H1 (cell line): ENCODE measurements around the gene MFGE8. TPM values are rescaled to one million over a fixed set of nuclear protein-coding genes. Genes with fewer than 3 reads are reported as not detected.

Source experiments
- EGR1 ChIP-seq: IDR thresholded peaks from 2 replicates; pipeline ENCODE4 v1.6.1; 2011; ENCODE audit warnings: low read depth, low read length, borderline replicate concordance
- EP300 ChIP-seq, 2 experiments: IDR thresholded peaks; 1 replicate in 1 of 2; 2 replicates in 1 of 2; pipeline ENCODE4 v1.6.1; 2011 to 2012; ENCODE audit warnings: low read depth in 2 of 2, low read length in 2 of 2, mild to moderate bottlenecking in 2 of 2, borderline replicate concordance in 1 of 2, inconsistent platforms in 1 of 2, moderate library complexity in 1 of 2
- GTF2F1 ChIP-seq: IDR thresholded peaks from 2 replicates; pipeline ENCODE4 v1.6.1; 2012; ENCODE audit warnings: low read depth, low read length, improper control_type of control experiment, borderline replicate concordance
- SIRT6 ChIP-seq: IDR thresholded peaks from one replicate; pipeline ENCODE4 v1.7.1; 2012; ENCODE audit warnings: low read length, inconsistent platforms
- SP1 ChIP-seq: IDR thresholded peaks from 2 replicates; pipeline ENCODE4 v1.6.1; 2011; ENCODE audit warnings: low read depth, low read length
- SUZ12 ChIP-seq: fragments of 200-600 bp; sonication (generic); IDR thresholded peaks from 2 replicates; pipeline ENCODE4 v1.6.1; 2012; ENCODE audit warnings: mild to moderate bottlenecking, inconsistent platforms, low read length, moderate library complexity, mixed read lengths
- TAF1 ChIP-seq: IDR thresholded peaks from 2 replicates; pipeline ENCODE4 v1.6.1; 2011; ENCODE audit warnings: mild to moderate bottlenecking, low read depth, low read length
- polyA plus RNA-seq, 7 experiments: library from polyadenylated mRNA; depleted of rRNA in 3 of 7; stranded (reverse) in 5 of 7; unstranded in 2 of 7; fragments of >200 nt in 5 of 7; fragments of 200-250 nt in 2 of 7; gene quantifications; 1 replicate in 5 of 7; 2 replicates in 1 of 7; 4 replicates in 1 of 7; pipeline versions ENCODE4 v1.2.1 to v1.2.3, GENCODE V29; 2011 to 2013; ENCODE audit warnings: missing spikeins in 2 of 7, mixed read lengths in 2 of 7
- total RNA-seq: library from RNA; stranded (reverse); fragmentation: NEBNext Ultra II Directional; extraction: Animal tissue kit (Norgen Biotek cat#: 25700); gene quantifications from 2 replicates; pipeline ENCODE4 v1.2.1, GENCODE V29; 2021
- TF ChIP-seq, protein P1 (sequence below): fragments of 300-600 bp; sonication (generic); IDR thresholded peaks from 2 replicates; pipeline ENCODE4 v1.7.1; 2012; ENCODE audit warnings: low read length, moderate library complexity, mild to moderate bottlenecking, inconsistent platforms; ENCODE audit not compliant: insufficient replicate concordance
- TF ChIP-seq, protein P2 (sequence below): IDR thresholded peaks from 2 replicates; pipeline ENCODE4 v1.6.1; 2012; ENCODE audit warnings: inconsistent platforms

The MFGE8 gene
- total and polyA plus RNA-seq, 2 of the 8 experiments (the other 6 are each of a cell fraction or from before 2014, with no cell fraction given) = 1,237 to 2,117 TPM

DNA sequence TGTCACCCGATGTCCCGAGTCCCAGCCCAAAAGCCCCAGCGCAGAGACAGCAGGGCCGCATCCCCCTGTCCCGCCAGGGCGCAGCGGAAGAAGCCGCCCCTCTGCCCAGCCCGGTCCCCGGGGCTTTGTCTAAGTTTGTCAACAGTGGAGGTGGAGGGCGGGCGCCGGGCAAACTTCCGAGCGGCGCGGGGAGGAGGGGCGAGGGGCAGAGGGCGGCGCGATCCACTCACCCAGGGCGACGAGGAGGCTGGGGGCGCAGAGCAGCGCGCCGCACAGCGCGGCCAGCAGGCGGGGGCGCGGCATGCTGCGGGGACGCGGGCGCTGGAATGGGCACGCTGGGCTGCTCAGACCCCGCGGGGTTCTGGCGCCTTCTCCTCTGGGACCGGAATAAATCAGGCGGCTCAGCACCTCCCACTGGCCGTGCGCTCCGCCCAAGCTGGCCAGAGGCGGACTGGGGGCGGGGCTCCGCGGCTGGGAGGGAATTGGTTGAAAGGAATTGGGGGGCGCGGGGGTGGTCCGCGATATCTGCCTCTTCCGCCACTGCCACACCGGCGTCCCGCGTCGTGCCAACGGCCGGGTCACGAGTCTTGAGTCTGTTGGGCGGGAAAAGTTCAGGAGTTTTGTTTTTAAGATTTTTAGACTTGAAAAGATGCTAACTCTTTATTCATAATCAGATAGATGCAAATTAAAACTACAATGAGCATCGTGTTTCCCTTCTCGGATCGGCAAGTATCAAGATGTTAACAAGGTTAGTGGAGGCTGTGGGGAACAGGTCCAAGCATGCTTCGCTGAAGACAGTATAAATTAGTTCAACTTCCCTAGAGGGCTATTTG lies at the start of gene MFGE8 (continued):
- TF ChIP-seq, protein P1, sequence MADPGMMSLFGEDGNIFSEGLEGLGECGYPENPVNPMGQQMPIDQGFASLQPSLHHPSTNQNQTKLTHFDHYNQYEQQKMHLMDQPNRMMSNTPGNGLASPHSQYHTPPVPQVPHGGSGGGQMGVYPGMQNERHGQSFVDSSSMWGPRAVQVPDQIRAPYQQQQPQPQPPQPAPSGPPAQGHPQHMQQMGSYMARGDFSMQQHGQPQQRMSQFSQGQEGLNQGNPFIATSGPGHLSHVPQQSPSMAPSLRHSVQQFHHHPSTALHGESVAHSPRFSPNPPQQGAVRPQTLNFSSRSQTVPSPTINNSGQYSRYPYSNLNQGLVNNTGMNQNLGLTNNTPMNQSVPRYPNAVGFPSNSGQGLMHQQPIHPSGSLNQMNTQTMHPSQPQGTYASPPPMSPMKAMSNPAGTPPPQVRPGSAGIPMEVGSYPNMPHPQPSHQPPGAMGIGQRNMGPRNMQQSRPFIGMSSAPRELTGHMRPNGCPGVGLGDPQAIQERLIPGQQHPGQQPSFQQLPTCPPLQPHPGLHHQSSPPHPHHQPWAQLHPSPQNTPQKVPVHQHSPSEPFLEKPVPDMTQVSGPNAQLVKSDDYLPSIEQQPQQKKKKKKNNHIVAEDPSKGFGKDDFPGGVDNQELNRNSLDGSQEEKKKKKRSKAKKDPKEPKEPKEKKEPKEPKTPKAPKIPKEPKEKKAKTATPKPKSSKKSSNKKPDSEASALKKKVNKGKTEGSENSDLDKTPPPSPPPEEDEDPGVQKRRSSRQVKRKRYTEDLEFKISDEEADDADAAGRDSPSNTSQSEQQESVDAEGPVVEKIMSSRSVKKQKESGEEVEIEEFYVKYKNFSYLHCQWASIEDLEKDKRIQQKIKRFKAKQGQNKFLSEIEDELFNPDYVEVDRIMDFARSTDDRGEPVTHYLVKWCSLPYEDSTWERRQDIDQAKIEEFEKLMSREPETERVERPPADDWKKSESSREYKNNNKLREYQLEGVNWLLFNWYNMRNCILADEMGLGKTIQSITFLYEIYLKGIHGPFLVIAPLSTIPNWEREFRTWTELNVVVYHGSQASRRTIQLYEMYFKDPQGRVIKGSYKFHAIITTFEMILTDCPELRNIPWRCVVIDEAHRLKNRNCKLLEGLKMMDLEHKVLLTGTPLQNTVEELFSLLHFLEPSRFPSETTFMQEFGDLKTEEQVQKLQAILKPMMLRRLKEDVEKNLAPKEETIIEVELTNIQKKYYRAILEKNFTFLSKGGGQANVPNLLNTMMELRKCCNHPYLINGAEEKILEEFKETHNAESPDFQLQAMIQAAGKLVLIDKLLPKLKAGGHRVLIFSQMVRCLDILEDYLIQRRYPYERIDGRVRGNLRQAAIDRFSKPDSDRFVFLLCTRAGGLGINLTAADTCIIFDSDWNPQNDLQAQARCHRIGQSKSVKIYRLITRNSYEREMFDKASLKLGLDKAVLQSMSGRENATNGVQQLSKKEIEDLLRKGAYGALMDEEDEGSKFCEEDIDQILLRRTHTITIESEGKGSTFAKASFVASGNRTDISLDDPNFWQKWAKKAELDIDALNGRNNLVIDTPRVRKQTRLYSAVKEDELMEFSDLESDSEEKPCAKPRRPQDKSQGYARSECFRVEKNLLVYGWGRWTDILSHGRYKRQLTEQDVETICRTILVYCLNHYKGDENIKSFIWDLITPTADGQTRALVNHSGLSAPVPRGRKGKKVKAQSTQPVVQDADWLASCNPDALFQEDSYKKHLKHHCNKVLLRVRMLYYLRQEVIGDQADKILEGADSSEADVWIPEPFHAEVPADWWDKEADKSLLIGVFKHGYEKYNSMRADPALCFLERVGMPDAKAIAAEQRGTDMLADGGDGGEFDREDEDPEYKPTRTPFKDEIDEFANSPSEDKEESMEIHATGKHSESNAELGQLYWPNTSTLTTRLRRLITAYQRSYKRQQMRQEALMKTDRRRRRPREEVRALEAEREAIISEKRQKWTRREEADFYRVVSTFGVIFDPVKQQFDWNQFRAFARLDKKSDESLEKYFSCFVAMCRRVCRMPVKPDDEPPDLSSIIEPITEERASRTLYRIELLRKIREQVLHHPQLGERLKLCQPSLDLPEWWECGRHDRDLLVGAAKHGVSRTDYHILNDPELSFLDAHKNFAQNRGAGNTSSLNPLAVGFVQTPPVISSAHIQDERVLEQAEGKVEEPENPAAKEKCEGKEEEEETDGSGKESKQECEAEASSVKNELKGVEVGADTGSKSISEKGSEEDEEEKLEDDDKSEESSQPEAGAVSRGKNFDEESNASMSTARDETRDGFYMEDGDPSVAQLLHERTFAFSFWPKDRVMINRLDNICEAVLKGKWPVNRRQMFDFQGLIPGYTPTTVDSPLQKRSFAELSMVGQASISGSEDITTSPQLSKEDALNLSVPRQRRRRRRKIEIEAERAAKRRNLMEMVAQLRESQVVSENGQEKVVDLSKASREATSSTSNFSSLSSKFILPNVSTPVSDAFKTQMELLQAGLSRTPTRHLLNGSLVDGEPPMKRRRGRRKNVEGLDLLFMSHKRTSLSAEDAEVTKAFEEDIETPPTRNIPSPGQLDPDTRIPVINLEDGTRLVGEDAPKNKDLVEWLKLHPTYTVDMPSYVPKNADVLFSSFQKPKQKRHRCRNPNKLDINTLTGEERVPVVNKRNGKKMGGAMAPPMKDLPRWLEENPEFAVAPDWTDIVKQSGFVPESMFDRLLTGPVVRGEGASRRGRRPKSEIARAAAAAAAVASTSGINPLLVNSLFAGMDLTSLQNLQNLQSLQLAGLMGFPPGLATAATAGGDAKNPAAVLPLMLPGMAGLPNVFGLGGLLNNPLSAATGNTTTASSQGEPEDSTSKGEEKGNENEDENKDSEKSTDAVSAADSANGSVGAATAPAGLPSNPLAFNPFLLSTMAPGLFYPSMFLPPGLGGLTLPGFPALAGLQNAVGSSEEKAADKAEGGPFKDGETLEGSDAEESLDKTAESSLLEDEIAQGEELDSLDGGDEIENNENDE = no peak
- TF ChIP-seq, protein P2, sequence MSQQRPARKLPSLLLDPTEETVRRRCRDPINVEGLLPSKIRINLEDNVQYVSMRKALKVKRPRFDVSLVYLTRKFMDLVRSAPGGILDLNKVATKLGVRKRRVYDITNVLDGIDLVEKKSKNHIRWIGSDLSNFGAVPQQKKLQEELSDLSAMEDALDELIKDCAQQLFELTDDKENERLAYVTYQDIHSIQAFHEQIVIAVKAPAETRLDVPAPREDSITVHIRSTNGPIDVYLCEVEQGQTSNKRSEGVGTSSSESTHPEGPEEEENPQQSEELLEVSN = peak; percentile 97
- TF ChIP-seq SUZ12 (no peak), GTF2F1 (no peak), SP1 (0 out of 2 replicates have a peak, but pooled peaks have one; percentile 19), EP300 (IDR thresholded peaks at IDR 0.05; ENCODE audit: borderline replicate concordance in 1 of 2, low read depth in 2 of 2, low read length in 2 of 2) (0 out of 3 replicates have a peak, but pooled peaks of 1 of the 2 experiments have one; percentile 12), EGR1 (peak; percentile 5; the same call in 1 of the 2 replicates), SIRT6 (no peak), TAF1 (peak; percentile 90)
